Testis (tissue), 3 donors: ENCODE measurements around the gene TBCCD1. TPM values are rescaled to one million over a fixed set of nuclear protein-coding genes. Genes with fewer than 3 reads are reported as not detected.
"Not testable (repeated sequence)": the region's sequence is repeated elsewhere in the genome, so short reads cannot be mapped to it uniquely, and the experiment has no call there.

Experiments used
- DNase-seq: peaks from one replicate; pipeline ENCODE4 v3.0.0-alpha.2; 2019
- H3K27ac ChIP-seq, 2 donors: fragments of 200-600 bp; sonication (generic); one replicate each; pipeline ENCODE4 v1.5.1; 2019
- H3K27me3 ChIP-seq: fragments of 200-600 bp; sonication (generic); one replicate; pipeline ENCODE4 v1.5.1; 2019
- H3K36me3 ChIP-seq: fragments of 200-600 bp; sonication (generic); one replicate; pipeline ENCODE4 v1.5.1; 2017; ENCODE audit warnings: low read depth; ENCODE audit errors: missing control alignments
- H3K4me1 ChIP-seq: fragments of 200-600 bp; sonication (generic); one replicate; pipeline ENCODE4 v1.5.1; 2019
- H3K4me3 ChIP-seq, 2 donors: fragments of 200-600 bp; sonication (generic); one replicate each; pipeline ENCODE4 v1.5.1; 2017 to 2019
- H3K9me3 ChIP-seq: fragments of 200-600 bp; sonication (generic); one replicate; pipeline ENCODE4 v1.5.1; 2017
- CTCF ChIP-seq, 3 experiments: fragments of 450-650 bp in 2 of 3; fragments of 200-600 bp in 1 of 3; sonication (generic) in 1 of 3; IDR thresholded peaks; one replicate each; pipeline ENCODE4 v1.5.1; 2016 to 2019; ENCODE audit warnings: antibody characterized with exemption in 3 of 3, mild to moderate bottlenecking in 2 of 3, moderate library complexity in 1 of 3
- POLR2A ChIP-seq: fragments of 450-650 bp; IDR thresholded peaks from one replicate; pipeline ENCODE4 v1.6.1; 2017; ENCODE audit warnings: antibody characterized with exemption, mild to moderate bottlenecking, moderate library complexity
- WGBS, 2 donors: methylation state at CpG; one replicate each; pipeline ENCODE4 v1.1.5; 2018; 5-methylcytosine and 5-hydroxymethylcytosine counted together
- intact Hi-C: fragments of 100-400 bp; cut with DNase I; formaldehyde crosslinking; loops from one replicate; pipeline ENCODE4 v1.15.1; 2023; ENCODE audit warnings: low total_unique reads
- polyA plus RNA-seq: library from polyadenylated mRNA; stranded (reverse); fragments of 350-450 nt; fragmentation: Illumina TruSeq; extraction: RNeasy Lipid Tissue Mini Kit (QIAGEN cat#74804); gene quantifications from one replicate; pipeline ENCODE4 v1.2.3, GENCODE V29; 2014; ENCODE audit warnings: low read depth, low replicate concordance; ENCODE audit not compliant: insufficient read depth
- total RNA-seq, 2 donors: library from RNA; depleted of rRNA; stranded (reverse); fragments of >200 nt; gene quantifications; one replicate each; pipeline ENCODE4 v1.2.3, GENCODE V29; 2016

The TBCCD1 gene
- total and polyA plus RNA-seq, 3 donors from 2014 or later: 33.1 to 43.4 (median 35.0) TPM

GRCh38 chr3:186587183-186587582 is 20.0 kb upstream of the TBCCD1 start:
- intact Hi-C loops: no loop called here
- TF ChIP-seq POLR2A: no peak
- no peak overlapping the region for H3K27ac ChIP-seq

GRCh38 chr3:186586245-186586644 is 19.1 kb upstream of the TBCCD1 start:
- H3K9me3 ChIP-seq, H3K4me3 ChIP-seq, H3K4me1 ChIP-seq, H3K27me3 ChIP-seq, H3K27ac ChIP-seq, DNase-seq, H3K36me3 ChIP-seq, intact Hi-C loops: not testable (repeated sequence)
- 82 to 91% methylated on average over 9 of the region's 9 CpGs for WGBS, 2 donors

More at GRCh38 chr3:186587183-186587582, 20.0 kb upstream of the TBCCD1 start:
- H3K36me3 ChIP-seq: no peaks in the 10 kb centered on the region
- no peaks in the 10 kb centered on the region for H3K9me3 ChIP-seq
- DNase-seq: no peak
- no peaks in the 10 kb centered on the region for H3K4me1 ChIP-seq
- no peaks in the 10 kb centered on the region for H3K27me3 ChIP-seq
- H3K4me3 ChIP-seq: no peak overlapping the region

- WGBS, 2 donors: 78 to 80% methylated on average over 5 of the region's 5 CpGs
- Histone ChIP-seq H3K27ac (no peak overlapping the region), H3K27me3 (no peaks in the 10 kb centered on the region), H3K4me3 (no peak overlapping the region), H3K36me3 (no peaks in the 10 kb centered on the region), H3K9me3 (no peaks in the 10 kb centered on the region), H3K4me1 (no peaks in the 10 kb centered on the region)
- no peak for DNase-seq
- intact Hi-C loops: no loop called here
- TF ChIP-seq CTCF (IDR thresholded peaks at IDR 0.05) (no peak), POLR2A (no peak)
Observed at GRCh38 chr3:186583831-186584230, 16.7 kb upstream of the TBCCD1 start.

- DNase-seq: no peak
- no peak for TF ChIP-seq CTCF (IDR thresholded peaks at IDR 0.05)
- H3K36me3 ChIP-seq: no peaks in the 10 kb centered on the region
- H3K27ac ChIP-seq: no peak overlapping the region
- intact Hi-C loops: no loop called here
- WGBS, 2 donors: 94 to 95% methylated on average over 6 of the region's 6 CpGs
- H3K9me3 ChIP-seq: no peaks in the 10 kb centered on the region
- no peak overlapping the region for H3K4me3 ChIP-seq
- no peaks in the 10 kb centered on the region for H3K27me3 ChIP-seq
- no peaks in the 10 kb centered on the region for H3K4me1 ChIP-seq
Observed at GRCh38 chr3:186582541-186582940, 15.4 kb upstream of the TBCCD1 start.

GRCh38 chr3:186580785-186581184 is 13.6 kb upstream of the TBCCD1 start:
- no peak overlapping the region for H3K27ac ChIP-seq
- no peak for DNase-seq
- no peaks in the 10 kb centered on the region for H3K27me3 ChIP-seq
- no peaks in the 10 kb centered on the region for H3K9me3 ChIP-seq
- no peak for TF ChIP-seq POLR2A
- TF ChIP-seq CTCF (IDR thresholded peaks at IDR 0.05): no peak
- H3K4me1 ChIP-seq: no peaks in the 10 kb centered on the region
- 92 to 96% methylated on average over 3 of the region's 3 CpGs for WGBS, 2 donors
- H3K36me3 ChIP-seq: no peaks in the 10 kb centered on the region
- no peak overlapping the region for H3K4me3 ChIP-seq
- intact Hi-C loops: no loop called here

GRCh38 chr3:186577521-186577920 is 10.4 kb upstream of the TBCCD1 start:
- TF ChIP-seq POLR2A (no peak), CTCF (IDR thresholded peaks at IDR 0.05) (no peak)
- 75 to 84% methylated on average over 2 of the region's 2 CpGs for WGBS, 2 donors
- DNase-seq: no peak
- no peak overlapping the region for H3K4me3 ChIP-seq
- H3K27me3 ChIP-seq: no peaks in the 10 kb centered on the region
- H3K4me1 ChIP-seq: no peaks in the 10 kb centered on the region
- no peak overlapping the region for H3K27ac ChIP-seq
- H3K9me3 ChIP-seq: no peaks in the 10 kb centered on the region
- intact Hi-C loops: no loop called here
- H3K36me3 ChIP-seq: no peaks in the 10 kb centered on the region
